NCI-H187 treated with DMSO at 0.1 percent for 48 hours (cell line): ENCODE results near the gene SMCHD1.
"Not testable (repeated sequence)": the region's sequence is repeated elsewhere in the genome, so short reads cannot be mapped to it uniquely, and the experiment has no call there.

Experiments
- DNase-seq: peaks from one replicate; lab custom pipeline; 2025; lab: John Stamatoyannopoulos, UW

The SMCHD1 gene

DNA sequence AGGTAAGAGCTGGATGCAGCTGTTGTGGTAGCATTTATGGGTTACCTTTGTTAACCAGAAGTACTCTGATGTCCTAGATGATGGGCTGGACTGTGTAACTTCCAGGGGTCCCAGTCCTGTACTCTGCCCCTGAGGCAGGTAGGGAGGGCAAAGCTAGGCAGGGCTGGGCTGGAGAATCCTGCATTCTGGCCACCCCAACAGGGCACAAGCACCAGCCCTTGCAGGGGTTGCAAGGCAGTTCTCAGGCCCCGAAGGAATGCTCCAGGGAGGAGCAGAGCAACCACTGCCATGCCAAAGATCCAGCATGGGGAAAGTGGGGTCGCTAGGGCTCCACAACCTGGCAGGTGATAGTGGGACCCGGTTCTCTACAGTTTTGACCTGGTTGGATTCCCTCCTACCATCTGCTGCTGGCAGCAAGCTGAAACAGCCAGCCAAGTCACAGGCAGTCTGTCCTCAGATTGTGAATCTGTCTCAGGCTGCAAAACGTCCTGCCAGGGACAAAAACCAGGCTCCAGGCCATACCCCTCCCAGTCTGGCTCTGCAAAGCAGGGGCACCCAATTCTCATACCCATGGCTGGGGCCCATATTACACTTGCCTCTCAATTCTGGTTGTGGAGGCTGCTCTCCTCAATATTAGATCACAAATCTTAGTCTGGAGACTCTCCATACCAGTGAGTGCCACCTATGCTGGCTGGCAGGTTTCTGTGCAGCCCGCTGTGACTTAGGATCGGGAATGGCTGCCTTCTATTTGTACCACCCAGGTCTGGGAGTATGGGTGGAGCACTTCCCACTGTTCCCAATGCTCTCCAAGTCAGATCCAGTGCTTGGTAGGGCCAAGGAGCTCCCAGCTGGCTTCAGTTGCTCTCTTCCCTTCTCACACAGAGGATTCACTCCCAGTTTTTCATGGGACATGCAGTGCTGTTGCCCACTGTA lies 61.1 kb downstream of the SMCHD1 start:
- DNase-seq: no peak

DNA sequence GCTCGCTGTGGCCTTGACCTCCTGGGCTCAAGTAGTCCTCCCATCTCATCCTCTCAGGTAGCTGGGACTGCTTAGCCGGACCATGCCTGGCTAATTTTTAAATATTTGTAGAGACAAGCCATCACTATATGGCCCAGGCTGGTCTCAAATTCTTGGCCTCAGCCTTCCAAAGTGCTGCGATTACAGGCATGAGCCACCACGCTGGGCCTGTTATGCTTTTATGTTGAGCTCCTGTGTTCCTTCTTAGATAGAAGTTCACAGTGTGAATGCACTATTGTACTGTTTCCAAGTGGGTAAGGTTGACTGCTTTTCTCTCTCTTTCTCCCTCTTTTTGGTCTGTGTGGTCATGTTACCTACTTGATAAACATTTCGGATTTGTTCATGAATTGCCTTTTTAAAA lies 61.9 kb downstream of the SMCHD1 start:
- no peak for DNase-seq

DNA sequence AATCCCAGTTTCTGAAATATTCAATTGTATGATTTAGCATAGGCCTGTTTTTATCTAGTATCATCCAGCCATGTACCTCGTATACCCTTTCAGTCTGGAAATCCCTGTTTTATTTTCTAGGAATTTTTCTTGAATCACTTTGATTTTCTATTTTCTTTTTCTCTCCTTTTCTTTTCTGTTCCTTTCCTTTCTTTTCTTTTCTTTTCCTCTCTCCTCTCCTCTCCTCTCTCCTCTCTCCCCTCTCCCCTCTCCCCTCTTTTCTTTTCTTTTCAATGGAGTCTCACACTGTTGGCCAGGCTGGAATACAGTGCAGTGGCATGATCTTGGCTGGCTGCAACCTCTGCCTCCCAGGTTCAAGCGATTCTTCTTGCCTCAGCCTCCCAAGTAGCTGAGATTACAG lies 63.5 kb downstream of the SMCHD1 start:
- DNase-seq: no peak

DNA sequence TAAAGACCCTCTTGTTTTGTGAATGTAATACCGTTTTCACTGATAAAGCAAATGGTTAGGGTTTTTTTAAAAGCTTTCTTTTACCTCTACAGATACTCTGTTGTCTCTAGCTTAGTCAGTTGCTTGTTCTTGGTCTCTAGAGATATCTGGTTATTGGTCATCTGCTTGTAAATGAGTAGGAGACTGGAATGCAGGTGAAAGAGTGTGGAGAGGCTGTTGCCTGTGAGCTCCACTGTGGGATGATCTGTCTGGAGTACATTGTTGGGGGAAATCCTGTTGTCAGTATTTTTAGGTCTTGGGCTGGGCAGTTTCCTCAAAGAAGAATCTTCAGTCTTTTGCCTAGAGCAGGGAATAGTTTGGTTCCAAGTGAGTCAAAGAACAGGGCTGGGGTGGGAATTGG lies 67.7 kb downstream of the SMCHD1 start:
- no peak for DNase-seq

DNA sequence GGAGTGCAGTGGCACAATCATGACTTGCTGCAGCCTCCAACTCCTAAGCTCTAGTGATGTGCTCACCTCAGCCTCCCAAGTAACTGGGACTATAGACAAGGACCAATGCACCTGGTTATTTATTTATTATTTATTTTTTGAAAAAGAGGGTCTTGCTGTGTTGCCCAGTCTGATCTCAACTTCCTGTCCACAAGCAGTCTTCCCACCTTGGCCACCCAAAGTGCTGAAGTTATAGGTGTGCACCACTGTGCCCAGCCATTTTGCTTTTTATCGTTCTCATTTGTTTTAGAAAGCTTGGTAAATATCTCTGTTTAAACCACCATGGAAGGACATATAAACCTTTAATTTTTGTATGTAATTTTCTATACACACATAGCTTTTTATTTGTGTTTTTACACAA lies 74.2 kb downstream of the SMCHD1 start:
- DNase-seq: no peak

DNA sequence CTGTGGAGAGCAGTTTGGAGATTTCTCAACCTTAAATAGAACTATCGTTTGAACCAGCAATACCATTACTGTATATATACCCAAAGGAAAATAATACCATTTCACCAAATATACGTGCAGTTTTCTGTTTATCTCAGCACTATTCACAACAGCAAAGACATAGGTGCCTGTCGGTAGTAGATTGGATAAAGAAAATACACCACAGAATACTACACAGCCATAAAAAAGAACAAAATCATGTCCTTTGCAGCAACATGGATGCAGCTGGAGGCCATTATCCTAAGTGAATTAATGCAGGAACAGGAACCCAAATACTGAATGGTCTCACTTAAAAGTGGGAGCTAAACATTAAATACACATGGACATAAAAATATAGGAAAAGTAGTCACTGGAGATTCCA lies 81.3 kb downstream of the SMCHD1 start:
- DNase-seq: no peak

DNA sequence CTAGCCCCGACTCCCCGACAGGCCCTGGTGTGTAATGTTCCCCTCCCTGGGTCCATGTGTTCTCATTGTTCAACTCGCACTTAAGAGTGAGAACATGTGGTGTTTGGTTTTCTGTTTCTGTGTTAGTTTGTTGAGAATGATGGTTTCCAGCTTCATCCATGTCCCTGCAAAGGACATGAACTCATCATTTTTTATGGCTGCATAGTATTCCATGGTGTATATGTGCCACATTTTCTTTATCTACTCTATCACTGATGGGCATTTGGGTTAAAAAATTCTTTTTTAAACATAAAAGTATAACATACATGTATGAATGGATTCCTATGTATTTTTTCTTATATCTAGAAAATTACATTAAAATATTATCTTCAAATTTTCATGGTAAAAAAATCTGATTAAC lies 84.6 kb downstream of the SMCHD1 start:
- not testable (repeated sequence) for DNase-seq

DNA sequence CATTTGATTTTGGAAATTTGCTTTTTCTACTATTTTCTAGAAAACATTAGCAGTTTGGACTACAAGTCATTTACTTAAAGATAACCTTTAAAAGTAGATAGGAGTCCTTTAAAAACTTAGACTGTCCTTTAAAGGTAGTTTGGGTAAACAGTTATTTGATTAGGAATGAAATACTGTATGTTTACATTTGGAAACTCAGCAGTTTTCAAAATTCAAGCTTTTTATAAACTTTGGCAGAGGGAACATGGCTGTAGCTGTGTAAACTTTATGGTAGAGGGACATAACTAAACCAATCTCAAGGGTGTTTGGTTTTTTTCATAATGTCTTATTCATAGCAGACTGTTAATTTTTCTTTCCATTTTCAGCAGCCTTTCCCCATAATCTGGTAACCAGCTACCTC lies 90.7 kb downstream of the SMCHD1 start:
- no peak for DNase-seq

DNA sequence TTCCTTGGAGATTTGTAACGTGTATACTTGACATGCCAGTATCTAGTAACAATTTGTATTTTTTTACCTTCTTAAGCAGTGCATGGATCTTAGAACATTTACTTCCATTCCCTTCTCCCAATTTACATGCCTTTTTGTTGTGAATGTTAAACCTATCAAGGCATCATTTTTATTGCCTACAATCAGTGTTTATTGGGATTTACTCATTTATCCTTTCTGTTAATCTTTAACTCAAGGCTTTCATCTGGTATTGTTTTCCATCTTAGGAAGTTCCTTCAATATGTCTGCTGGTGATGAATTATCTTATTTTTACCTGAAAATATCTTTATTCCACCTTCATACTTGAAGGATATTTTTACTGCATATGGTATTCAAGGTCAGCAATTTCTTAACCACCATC lies 102.8 kb downstream of the SMCHD1 start:
- no peak for DNase-seq

DNA sequence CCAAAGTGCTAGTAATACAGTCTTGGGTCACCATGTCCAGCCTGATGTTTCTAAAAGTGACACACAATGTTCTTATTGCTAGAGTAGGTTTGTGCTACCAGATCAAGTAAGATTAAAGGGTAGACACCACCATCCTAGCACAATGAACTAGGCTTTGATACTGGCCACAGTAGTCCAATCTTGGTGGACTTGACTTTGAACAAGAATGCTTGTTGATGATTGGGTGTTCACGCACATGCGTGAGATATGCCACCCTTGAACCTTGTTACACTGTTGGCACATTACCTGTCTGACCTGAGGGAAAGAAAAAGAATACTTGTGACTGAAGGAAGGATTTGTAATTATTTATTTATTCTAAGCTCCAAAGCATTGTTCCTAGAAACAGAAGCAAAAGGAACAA lies 119.1 kb downstream of the SMCHD1 start:
- no peak for DNase-seq

DNA sequence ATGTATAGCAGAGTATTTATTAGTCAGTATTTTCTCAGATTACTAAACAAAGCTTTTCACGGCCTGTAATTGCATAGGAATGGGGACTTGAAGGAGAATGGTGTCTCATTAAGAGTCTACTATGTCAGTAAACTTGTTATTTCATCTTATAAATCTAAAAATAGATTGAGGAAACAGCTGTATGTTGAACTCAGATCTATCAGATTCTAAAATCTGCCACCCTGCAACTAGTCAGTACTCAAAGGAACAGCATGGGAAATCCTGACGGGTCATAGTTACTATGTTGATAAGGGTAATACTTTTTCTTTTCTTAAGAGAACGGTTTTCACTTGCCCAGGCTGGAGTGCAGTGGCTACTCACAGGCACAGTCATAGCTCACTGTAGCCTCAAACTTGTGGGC lies 121.1 kb downstream of the SMCHD1 start:
- no peak for DNase-seq

DNA sequence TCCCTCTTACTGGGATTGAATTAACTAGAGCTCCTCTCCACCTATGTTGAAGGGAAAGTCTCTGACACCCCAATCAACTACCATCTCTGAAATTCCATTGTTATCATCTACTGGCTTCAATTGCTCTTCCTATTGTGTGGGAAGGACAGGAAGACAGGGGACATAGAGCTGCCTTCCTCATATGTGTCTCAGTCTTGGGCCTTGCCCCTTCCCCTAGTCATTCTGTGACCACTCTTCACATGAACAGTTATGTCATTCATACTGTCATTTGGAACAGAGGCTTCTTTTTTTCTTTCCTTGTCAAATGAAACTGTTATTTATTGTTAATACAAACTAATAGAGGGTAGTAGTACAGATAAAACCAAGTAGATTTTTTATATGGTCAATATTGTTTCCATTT lies 121.7 kb downstream of the SMCHD1 start:
- no peak for DNase-seq

DNA sequence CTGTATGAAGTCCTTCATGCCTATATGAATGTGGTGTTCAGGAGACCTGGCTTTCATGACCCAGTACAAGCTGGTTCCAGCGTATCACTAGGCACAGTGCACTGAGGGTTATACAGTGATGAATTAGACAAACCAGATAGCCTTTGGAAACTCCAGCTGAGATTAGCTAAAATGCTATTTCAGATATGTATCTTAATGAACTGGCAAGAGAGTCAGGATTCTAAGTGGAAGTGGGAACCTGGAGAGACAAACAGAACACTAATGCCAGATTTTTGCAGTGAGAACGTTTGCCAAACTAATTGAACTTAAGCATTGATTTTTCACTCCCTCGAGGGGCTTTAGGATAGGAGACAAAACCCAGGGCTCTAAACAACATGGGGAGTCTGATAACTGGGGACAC lies 125.2 kb downstream of the SMCHD1 start:
- DNase-seq: no peak

DNA sequence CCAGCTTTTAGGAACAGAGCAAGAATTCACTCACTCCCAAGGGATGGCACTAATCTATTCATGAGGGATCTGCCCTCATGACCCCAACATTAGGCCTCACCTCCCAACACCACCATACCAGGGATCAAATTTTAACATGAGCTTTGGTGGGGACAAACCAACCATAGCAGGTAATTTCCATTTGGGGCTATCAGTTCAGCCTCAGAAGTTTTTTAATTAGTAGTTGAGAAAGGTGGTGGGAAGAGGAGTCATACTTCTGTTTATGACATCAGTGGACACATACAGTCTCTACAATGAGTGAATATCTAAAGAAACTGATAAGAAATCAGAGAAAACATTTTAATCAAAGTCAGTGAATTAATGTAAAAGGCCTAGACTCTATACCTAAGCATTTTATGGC lies 131.7 kb downstream of the SMCHD1 start:
- no peak for DNase-seq

DNA sequence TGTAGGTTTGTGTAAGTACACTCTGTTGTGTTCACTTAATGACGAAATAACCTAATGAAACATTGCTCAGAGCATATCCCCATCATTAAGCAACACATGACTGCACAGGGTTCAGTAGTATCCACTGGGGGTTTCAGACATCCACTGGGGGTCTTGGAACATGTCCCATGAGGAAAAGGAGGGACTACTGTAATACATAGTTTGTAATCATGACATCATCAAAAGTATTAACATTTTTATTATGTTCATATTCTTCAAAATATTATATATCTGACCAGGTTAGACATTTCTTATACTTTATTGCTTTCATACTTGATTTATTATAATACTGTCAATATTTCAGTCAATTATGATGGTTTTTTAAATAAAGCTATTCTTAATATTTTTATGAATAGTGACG lies 136.9 kb downstream of the SMCHD1 start:
- DNase-seq: no peak

DNA sequence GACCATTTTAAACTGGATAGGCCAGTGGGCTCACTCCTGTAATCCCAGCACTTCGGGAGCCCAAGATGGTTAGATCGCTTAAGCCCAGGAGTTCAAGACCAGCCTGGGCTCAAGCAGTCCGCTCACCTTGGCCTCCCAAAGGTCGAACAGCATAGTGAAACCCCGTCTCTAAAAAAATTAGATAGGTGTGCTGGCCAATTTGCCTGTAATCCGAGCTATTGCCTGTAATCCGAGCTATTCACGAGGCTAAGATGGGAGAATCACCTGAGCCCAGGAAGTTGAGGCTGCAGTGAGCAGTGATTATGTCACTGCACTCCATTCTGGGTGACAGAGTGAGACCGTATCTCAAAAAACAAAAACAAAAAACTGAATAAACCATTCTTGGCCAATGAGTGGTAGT lies 138.6 kb downstream of the SMCHD1 start:
- no peak for DNase-seq

DNA sequence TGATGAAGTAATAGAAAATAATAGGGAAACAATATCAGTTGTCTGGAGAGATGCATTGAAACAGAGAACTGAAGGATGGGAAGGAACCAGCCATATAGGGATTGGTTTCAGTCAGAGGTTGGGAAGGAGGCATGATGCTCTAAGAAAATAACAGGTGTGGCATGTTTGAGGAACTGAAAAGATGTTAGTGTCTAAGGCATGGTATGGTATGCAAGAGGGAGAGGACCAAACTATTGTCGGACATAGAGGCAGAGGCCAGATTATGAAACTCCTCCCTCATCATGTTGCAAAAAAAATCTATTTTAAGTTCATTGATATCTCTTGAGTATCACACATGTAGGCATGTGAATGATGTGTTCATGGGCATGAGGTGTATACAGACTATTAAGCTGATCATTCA lies 142.4 kb downstream of the SMCHD1 start:
- DNase-seq: no peak

DNA sequence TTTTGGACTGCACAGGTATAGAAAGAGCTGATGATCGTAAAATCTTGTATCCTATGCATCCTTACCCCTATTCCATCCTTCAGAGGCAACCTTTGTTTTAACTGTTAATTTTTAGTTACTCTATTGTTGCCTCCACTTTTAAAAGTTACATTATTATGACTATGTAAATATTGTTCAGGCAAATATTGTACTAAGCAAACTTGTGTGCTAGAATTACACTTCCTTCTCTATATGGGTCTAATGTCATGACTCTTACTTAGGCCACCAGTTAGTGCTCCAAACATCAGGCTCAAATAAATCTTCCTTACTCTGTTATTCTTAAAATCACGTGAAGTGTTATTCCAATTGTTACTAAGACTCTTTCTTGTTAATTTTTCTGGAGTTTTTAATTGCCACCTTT lies 143.8 kb downstream of the SMCHD1 start:
- no peak for DNase-seq

DNA sequence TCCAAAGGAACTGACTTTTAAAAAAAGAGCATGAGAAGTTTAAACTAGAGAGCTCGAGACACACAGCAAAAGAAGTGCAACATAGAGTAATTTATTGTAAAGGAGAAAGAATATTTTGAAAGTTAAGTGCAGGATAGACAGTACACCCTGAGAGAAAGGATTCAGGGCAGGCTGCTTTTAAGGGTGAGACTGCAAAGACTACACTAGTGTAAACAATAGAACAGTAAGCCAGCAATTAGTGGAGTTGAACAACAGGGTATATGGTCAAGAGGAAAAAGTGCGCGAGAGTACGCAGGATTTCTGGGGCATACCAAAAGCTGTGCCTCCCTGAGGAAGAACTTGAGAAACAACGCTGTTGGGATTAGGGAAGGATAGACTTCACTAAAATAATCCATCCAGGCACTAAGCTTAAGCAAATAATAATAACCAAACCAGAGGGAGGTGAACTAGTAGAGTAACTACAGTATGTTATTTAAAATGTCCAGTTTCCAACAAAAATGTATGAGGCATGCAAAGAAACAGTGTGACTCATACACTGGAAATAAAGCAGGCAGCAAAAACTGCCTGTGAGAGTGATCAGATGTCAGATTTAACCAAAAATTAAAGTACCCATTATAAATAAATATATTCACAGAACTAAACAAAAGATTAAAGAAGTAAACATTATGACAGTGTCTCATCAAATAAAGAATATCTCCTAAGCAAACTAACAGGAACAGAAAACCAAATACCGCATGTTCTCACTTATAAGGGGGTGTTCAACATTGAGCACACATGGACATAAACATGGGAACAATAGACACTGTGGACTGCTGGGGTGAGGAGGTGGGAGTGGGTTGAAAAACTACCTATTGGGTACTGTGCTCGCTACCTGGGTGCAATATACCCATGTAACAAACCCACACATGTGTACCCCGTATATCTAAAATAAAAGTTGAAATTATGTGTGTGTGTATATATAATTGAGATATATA lies 150.7 kb downstream of the SMCHD1 start:
- no peak for DNase-seq

DNA sequence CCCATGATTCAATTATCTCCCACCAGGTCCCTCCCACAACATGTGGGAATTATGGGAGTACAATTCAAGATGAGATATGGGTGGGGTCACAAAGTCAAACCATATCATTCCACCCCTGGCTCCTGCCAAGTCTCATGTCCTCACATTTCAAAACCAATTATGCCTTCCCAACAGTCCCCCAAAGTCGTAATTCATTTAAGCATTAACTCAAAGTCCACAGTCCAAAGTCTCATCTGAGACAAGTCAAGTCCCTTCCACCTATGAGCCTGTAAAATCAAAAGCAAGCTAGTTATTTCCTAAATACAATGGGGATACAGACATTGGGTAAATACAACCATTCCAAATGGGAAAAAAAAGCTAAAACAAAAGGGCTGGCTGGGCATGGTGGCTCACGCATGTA lies 153.1 kb downstream of the SMCHD1 start:
- DNase-seq: not testable (repeated sequence)

DNA sequence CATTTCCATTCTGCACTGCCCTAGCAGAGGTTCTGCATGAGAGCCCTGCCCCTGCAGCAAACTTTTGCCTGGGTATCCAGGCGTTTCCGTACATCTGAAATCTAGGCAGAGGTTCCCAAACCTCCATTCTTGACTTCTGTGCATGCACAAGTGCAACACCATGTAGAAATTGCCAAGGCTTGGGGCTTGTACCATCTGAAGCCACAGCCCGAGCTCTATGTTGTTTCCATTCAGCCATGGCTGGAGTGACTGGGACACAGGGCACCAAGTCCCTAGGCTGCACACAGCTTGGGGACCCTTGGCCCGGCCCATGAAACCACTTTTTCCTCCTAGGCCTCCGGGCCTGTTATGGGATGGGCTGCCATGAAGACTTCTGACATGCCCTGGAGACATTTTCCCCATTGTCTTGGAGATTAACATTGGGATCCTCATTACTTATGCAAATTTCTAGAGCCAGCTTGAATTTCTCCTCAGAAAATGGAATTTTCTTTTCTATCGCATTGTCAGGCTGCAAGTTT lies 154.2 kb downstream of the SMCHD1 start:
- not testable (repeated sequence) for DNase-seq

DNA sequence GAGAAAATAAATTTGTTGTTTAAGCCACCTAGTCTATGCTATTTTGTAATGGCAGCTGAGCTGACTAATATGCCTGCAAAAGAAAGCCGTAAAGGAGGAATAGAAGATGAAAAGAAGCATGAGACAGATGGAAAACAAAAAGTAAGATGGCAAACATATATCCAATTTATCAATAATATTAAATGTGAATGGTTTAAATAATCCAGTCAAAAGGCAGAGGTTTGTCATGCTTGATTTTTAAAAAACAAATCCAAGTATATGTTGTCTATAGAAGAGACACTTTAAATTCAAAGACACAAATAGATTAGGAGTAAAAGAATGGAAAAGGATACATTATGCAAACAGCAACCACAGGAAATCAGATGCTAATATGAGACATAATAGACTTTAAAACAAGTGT lies 155.9 kb downstream of the SMCHD1 start:
- DNase-seq: no peak

DNA sequence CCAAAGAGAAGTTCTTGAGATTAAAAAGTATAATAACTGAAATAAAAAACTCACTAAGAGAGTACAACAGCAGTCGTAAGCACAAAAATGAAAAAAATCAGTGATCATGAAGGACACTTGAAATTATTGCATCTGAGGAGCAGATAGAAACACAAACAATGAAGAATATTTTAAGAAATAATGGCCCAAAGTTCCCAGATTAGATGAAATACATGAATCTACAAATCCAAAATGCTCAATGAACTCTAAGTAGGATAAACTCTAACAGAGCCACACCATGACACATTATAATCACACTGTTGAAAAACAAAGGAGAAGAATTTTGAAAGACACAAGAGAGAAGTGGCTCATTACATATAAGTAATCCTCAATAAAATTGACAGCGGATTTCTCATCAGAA lies 159.4 kb downstream of the SMCHD1 start:
- no peak for DNase-seq
